ENCODE data around the gene KCNH5.

KCNH5 gene

GRCh38 chr14:62988967-62989366, 56.3 kb downstream of the KCNH5 start:
- no peak for DNase-seq
- H3K36me3 ChIP-seq: no peaks in the 10 kb centered on the region
- H3K4me1 ChIP-seq: no peaks in the 10 kb centered on the region
- H3K4me3 ChIP-seq (ENCODE audit: low read depth, low read length): no peak overlapping the region
- H3K9me3 ChIP-seq: no peaks in the 10 kb centered on the region
- no peaks in the 10 kb centered on the region for H3K27me3 ChIP-seq
- no peak for TF ChIP-seq CTCF (IDR thresholded peaks at IDR 0.05; ENCODE audit: low read depth, low read length)

DNA sequence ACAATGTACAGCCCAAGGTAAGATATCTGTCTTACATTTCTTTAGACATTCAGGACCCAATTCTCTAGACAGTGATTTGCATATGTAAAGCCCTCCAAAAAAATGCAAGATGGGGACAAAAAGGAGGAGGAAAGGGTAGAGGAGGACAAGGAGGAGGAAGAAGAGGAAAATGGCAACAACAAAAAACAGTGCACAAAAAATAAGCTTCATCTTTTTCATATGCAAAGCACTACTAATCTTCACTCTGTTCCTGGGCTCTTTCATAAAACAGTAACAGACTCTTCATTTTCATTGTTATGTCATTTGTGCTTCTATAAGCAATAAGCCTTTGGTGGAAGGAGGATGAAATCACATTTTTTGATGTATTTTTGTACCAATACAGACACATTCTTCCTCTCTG, 61.4 kb downstream of the KCNH5 start:
- no peaks in the 10 kb centered on the region for H3K4me1 ChIP-seq
- no peak overlapping the region for H3K4me3 ChIP-seq (ENCODE audit: low read depth, low read length)
- TF ChIP-seq CTCF (IDR thresholded peaks at IDR 0.05; ENCODE audit: low read depth, low read length): no peak
- no peaks in the 10 kb centered on the region for H3K36me3 ChIP-seq
- DNase-seq: no peak
- no peaks in the 10 kb centered on the region for H3K27me3 ChIP-seq
- H3K9me3 ChIP-seq: no peaks in the 10 kb centered on the region

- Histone ChIP-seq H3K4me1 (no peaks in the 10 kb centered on the region), H3K27me3 (no peaks in the 10 kb centered on the region), H3K9me3 (no peaks in the 10 kb centered on the region), H3K4me3 (ENCODE audit: low read depth, low read length) (no peak overlapping the region), H3K36me3 (no peaks in the 10 kb centered on the region)
- DNase-seq: no peak
- TF ChIP-seq CTCF (IDR thresholded peaks at IDR 0.05; ENCODE audit: low read depth, low read length): no peak
Observed at GRCh38 chr14:62980693-62981092, 64.6 kb downstream of the KCNH5 start.

- H3K27me3 ChIP-seq: no peaks in the 10 kb centered on the region
- peak; percentile 12 for DNase-seq
- H3K4me3 ChIP-seq (ENCODE audit: low read depth, low read length): no peak overlapping the region
- H3K36me3 ChIP-seq: no peaks in the 10 kb centered on the region
- no peaks in the 10 kb centered on the region for H3K9me3 ChIP-seq
- H3K4me1 ChIP-seq: peaks cover 7% of the 10 kb centered on the region
- TF ChIP-seq CTCF (IDR thresholded peaks at IDR 0.05; ENCODE audit: low read depth, low read length): no peak
Observed at GRCh38 chr14:62957562-62957961, 87.7 kb downstream of the KCNH5 start.

GRCh38 chr14:62956413-62956812, 88.8 kb downstream of the KCNH5 start:
- no peaks in the 10 kb centered on the region for H3K27me3 ChIP-seq
- no peaks in the 10 kb centered on the region for H3K36me3 ChIP-seq
- no peak overlapping the region for H3K4me3 ChIP-seq (ENCODE audit: low read depth, low read length)
- H3K4me1 ChIP-seq: peaks cover 7% of the 10 kb centered on the region
- no peaks in the 10 kb centered on the region for H3K9me3 ChIP-seq
- no peak for TF ChIP-seq CTCF (IDR thresholded peaks at IDR 0.05; ENCODE audit: low read depth, low read length)
- DNase-seq: no peak

DNA sequence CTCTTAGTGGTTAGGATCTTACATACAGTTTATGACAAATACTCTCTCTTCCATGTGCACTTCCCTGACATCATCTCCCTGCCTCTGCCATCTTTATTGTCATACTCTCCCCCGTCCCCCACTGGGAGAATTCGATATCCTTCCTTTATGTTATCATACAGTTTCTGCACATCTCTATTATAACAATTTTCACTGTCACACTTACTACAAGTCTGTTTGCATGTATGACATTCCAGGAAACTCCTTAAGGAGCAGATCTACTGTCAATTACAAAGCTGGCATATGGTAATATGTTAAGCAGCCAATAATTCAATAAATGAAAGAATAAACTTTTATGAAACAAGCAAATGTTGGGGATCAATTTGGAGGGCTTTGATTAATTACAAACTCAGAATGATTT, 91.1 kb downstream of the KCNH5 start:
- no peaks in the 10 kb centered on the region for H3K36me3 ChIP-seq
- H3K9me3 ChIP-seq: no peaks in the 10 kb centered on the region
- DNase-seq: no peak
- H3K27me3 ChIP-seq: no peaks in the 10 kb centered on the region
- peaks cover 7% of the 10 kb centered on the region for H3K4me1 ChIP-seq
- TF ChIP-seq CTCF (IDR thresholded peaks at IDR 0.05; ENCODE audit: low read depth, low read length): no peak
- H3K4me3 ChIP-seq (ENCODE audit: low read depth, low read length): no peak overlapping the region

Data from BE2C (cell line).